ENCODE results near the gene NHLRC3.
A peak's percentile ranks its signal among the peaks of the same experiment; 100 is the strongest.

The NHLRC3 gene

DNA sequence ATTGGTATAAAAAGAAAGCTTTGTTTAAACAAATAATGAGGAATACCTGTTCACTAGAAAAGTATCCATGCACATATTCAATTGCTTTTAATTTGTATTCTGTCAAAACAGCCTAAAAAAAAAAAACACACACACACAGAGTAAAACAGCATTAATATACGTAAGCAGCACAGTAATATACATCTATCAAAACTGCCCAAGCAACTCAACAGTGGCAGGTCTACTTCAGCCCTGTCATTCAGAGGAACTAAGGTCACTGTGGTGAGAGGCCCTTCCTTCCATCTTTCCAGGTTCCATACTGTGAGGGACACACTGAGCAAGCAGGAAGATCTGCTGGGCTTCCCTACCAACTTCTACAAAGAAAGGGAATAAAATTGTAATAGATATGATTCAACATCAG is 4.2 kb upstream of the NHLRC3 start:
- TF ChIP-seq CTCF (IDR thresholded peaks at IDR 0.05; ENCODE audit: insufficient read depth, low read depth, low read length, missing control alignments) = no peak
- no peak overlapping the region for H3K4me3 ChIP-seq (ENCODE audit: low read depth, low read length)
- no peak for DNase-seq (ENCODE audit: low read depth)

GRCh38 chr13:39035204-39035603 is 3.1 kb upstream of the NHLRC3 start:
- no peak for TF ChIP-seq CTCF (IDR thresholded peaks at IDR 0.05; ENCODE audit: insufficient read depth, low read depth, low read length, missing control alignments)
- H3K4me3 ChIP-seq (ENCODE audit: low read depth, low read length) = peak overlapping the region; percentile 84
- DNase-seq (ENCODE audit: low read depth) = no peak

- no peak for DNase-seq (ENCODE audit: low read depth)
These were observed 2.5 kb upstream of the NHLRC3 start for GRCh38 chr13:39035799-39036198.

GRCh38 chr13:39036212-39036611 is 2.0 kb upstream of the NHLRC3 start:
- no peak for TF ChIP-seq CTCF (IDR thresholded peaks at IDR 0.05; ENCODE audit: insufficient read depth, low read depth, low read length, missing control alignments)
- DNase-seq (ENCODE audit: low read depth) = peak; percentile 64
- H3K4me3 ChIP-seq (ENCODE audit: low read depth, low read length) = peak overlapping the region; percentile 84

More at GRCh38 chr13:39035799-39036198, 2.5 kb upstream of the NHLRC3 start:
- H3K4me3 ChIP-seq (ENCODE audit: low read depth, low read length) = peak overlapping the region; percentile 84
- TF ChIP-seq CTCF (IDR thresholded peaks at IDR 0.05; ENCODE audit: insufficient read depth, low read depth, low read length, missing control alignments) = no peak

- DNase-seq (ENCODE audit: low read depth) = no peak
- TF ChIP-seq CTCF (IDR thresholded peaks at IDR 0.05; ENCODE audit: insufficient read depth, low read depth, low read length, missing control alignments) = no peak
- H3K4me3 ChIP-seq (ENCODE audit: low read depth, low read length) = peak overlapping the region; percentile 84
These were observed 811 bp upstream of the NHLRC3 start for GRCh38 chr13:39037410-39037879.

DNA sequence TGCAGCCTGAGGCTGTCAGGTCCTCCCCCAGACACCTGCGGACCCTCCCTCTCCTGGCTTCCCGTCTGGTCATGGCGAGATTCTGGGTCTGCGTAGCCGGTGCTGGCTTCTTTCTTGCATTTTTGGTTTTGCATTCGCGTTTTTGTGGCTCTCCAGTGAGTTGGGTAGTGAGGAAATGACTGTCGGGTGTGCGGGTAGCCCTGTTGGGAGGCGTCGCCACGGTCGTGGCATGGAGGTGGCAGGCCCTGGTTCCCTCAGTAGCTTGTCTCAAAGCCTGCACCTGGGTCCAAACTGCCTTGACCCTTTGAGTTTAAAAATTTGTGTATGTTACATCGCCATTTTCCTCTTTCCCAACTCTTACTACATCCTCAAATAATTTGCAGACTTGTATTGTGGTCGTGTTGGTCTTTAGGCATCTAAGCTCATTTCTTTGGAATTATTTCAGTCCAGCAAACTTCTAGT is 344 bp downstream of the NHLRC3 start:
- peak; percentile 73 for DNase-seq (ENCODE audit: low read depth)
- H3K4me3 ChIP-seq (ENCODE audit: low read depth, low read length) = peak overlapping the region; percentile 84
- no peak for TF ChIP-seq CTCF (IDR thresholded peaks at IDR 0.05; ENCODE audit: insufficient read depth, low read depth, low read length, missing control alignments)

DNA sequence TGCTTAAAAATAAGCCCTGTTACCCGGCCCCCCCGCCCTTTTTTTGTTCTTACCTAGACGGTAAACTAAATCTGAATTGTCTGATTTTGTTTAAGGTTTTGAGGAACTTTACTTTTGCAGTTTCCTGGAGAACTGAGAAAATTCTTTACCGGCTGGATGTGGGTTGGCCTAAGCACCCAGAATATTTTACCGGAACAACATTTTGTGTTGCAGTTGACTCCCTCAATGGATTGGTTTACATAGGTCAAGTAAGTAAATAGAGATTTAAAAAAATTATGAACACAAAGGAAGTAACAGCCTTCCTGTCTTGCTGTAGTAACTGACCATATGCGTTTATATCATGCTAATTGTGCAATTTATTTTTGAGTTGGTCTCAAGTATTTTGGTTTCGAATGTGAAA is 785 bp downstream of the NHLRC3 start:
- peak overlapping the region; percentile 84 for H3K4me3 ChIP-seq (ENCODE audit: low read depth, low read length)
- no peak for TF ChIP-seq CTCF (IDR thresholded peaks at IDR 0.05; ENCODE audit: insufficient read depth, low read depth, low read length, missing control alignments)
- peak; percentile 46 for DNase-seq (ENCODE audit: low read depth)

Data from GM12865 (cell line).